ENCODE data around the gene WRAP53.

DNA sequence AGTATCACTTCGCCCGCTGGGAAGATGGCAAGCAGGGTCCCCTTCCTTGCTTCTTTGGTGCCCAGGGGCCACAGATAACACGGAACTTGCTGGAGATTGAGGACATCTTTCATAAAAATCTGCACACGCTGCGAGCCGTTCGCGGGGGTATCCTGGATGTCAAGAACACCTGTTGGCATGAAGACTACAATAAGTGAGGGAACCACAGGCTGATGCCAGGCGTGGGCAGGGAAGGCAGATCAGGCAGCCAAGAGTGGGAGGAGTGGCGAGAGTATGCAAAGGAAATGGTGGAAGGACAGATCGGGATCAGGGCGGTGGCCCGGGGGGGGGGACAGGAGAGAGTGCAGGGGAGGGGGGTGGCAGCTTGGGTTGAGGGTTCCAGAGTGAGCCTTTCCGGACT lies 51.5 kb downstream of the WRAP53 start:
- TF ChIP-seq POLR2AphosphoS5 (IDR thresholded peaks at IDR 0.05; ENCODE audit: borderline replicate concordance, low read depth, low read length) (no peak), EZH2 (IDR thresholded peaks at IDR 0.05) (no peak)

Measured in SK-N-MC (cell line).